HepG2 (cell line): ENCODE data around the gene DYNC2I2. TPM values are rescaled to one million over a fixed set of nuclear protein-coding genes. Genes with fewer than 3 reads are reported as not detected.

ENCODE experiments used
- BORCS8-MEF2B ChIP-seq: sonication (generic); formaldehyde crosslinking; IDR thresholded peaks from 2 replicates; pipeline ENCODE4 v1.8.0; 2022; ENCODE audit warnings: mild to moderate bottlenecking, missing genetic modification reagents
- MYC ChIP-seq: sonication (generic); formaldehyde crosslinking; IDR thresholded peaks from 2 replicates; pipeline ENCODE4 v1.9.0; 2021; ENCODE audit warnings: missing genetic modification reagents, borderline replicate concordance
- PCBP2 ChIP-seq: fragments of 200-400 bp; formaldehyde crosslinking; optimal IDR thresholded peaks from 2 replicates; pipeline ENCODE3; 2018; ENCODE audit warnings: low read length, low read depth; ENCODE audit not compliant: poor library complexity, severe bottlenecking
- RARA ChIP-seq: IDR thresholded peaks from 2 replicates; pipeline ENCODE4 v1.6.1; 2016; ENCODE audit warnings: missing genetic modification reagents, missing compliant biosample characterization
- SRSF4 ChIP-seq: fragments of 200-400 bp; formaldehyde crosslinking; IDR thresholded peaks from one replicate; pipeline ENCODE4 v1.6.1; 2018; ENCODE audit warnings: mild to moderate bottlenecking, low read depth, low read length, moderate library complexity; ENCODE audit not compliant: poor library complexity, severe bottlenecking
- TAF1 ChIP-seq: sonication (generic); formaldehyde crosslinking; IDR thresholded peaks from 2 replicates; pipeline ENCODE4 v1.4.0; 2020; ENCODE audit warnings: missing genetic modification reagents
- ZKSCAN5 ChIP-seq: sonication (generic); formaldehyde crosslinking; IDR thresholded peaks from 2 replicates; pipeline ENCODE4 v1.5.1; 2020; ENCODE audit warnings: mild to moderate bottlenecking, missing genetic modification reagents
- ZNF101 ChIP-seq: sonication (generic); formaldehyde crosslinking; IDR thresholded peaks from 2 replicates; pipeline ENCODE4 v1.4.0; 2020; ENCODE audit warnings: mild to moderate bottlenecking, low read depth, missing genetic modification reagents, borderline replicate concordance
- ZNF232 ChIP-seq: sonication (generic); formaldehyde crosslinking; IDR thresholded peaks from 2 replicates; pipeline ENCODE4 v1.4.0; 2020; ENCODE audit warnings: missing genetic modification reagents, borderline replicate concordance
- ZNF256 ChIP-seq: sonication (generic); formaldehyde crosslinking; conservative IDR thresholded peaks from 2 replicates; pipeline ENCODE4 v1.4.0; 2020; ENCODE audit warnings: missing genetic modification reagents
- ZNF260 ChIP-seq: sonication (generic); formaldehyde crosslinking; IDR thresholded peaks from 2 replicates; pipeline ENCODE4 v1.4.0; 2020; ENCODE audit warnings: missing genetic modification reagents, low read depth, mild to moderate bottlenecking, borderline replicate concordance
- ZNF598 ChIP-seq: sonication (generic); formaldehyde crosslinking; IDR thresholded peaks from 2 replicates; pipeline ENCODE4 v1.5.1; 2020; ENCODE audit warnings: mild to moderate bottlenecking, missing genetic modification reagents, borderline replicate concordance
- ZNF816 ChIP-seq: sonication (generic); formaldehyde crosslinking; IDR thresholded peaks from 2 replicates; pipeline ENCODE4 v1.8.0; 2022; ENCODE audit warnings: missing genetic modification reagents, mild to moderate bottlenecking, borderline replicate concordance
- polyA plus RNA-seq, 8 experiments: library from polyadenylated mRNA; depleted of rRNA in 3 of 8; stranded (reverse) in 7 of 8; unstranded in 1 of 8; fragments of >200 nt; fragmentation: Illumina TruSeq in 4 of 8; extraction: Trizol in 4 of 8; gene quantifications; 2 replicates each; pipeline versions ENCODE4 v1.2.1 to v1.2.3, GENCODE V29; 2011 to 2016; ENCODE audit warnings: low read depth in 4 of 8, missing spikeins in 1 of 8, mixed read lengths in 1 of 8; ENCODE audit not compliant: insufficient read depth in 1 of 8
- total RNA-seq, 5 experiments: library from RNA; depleted of rRNA; stranded (reverse); fragments of >200 nt; fragmentation: Illumina TruSeq; extraction: Trizol; gene quantifications; 2 replicates each; pipeline ENCODE4 v1.2.3, GENCODE V29; 2016; ENCODE audit warnings: low read depth in 1 of 5
- TF ChIP-seq, protein P1 (sequence below): sonication (generic); formaldehyde crosslinking; IDR thresholded peaks from 2 replicates; pipeline ENCODE4 v1.4.0; 2020; ENCODE audit warnings: mild to moderate bottlenecking, missing genetic modification reagents
- TF ChIP-seq, protein P2 (sequence below): sonication (generic); formaldehyde crosslinking; IDR thresholded peaks from 2 replicates; pipeline ENCODE4 v1.5.1; 2020; ENCODE audit warnings: missing genetic modification reagents, mild to moderate bottlenecking, borderline replicate concordance
- TF ChIP-seq, protein P3 (sequence below): sonication (generic); formaldehyde crosslinking; IDR thresholded peaks from 2 replicates; pipeline ENCODE4 v1.5.0; 2020; ENCODE audit warnings: mild to moderate bottlenecking, missing genetic modification reagents
- TF ChIP-seq, protein P4 (sequence below): sonication (generic); formaldehyde crosslinking; IDR thresholded peaks from 2 replicates; pipeline ENCODE4 v1.4.0; 2020; ENCODE audit warnings: missing genetic modification reagents
- TF ChIP-seq, protein P5 (sequence below): sonication (generic); formaldehyde crosslinking; conservative IDR thresholded peaks from 2 replicates; pipeline ENCODE4 v1.5.0; 2020; ENCODE audit warnings: missing genetic modification reagents

DYNC2I2 gene
- total and polyA plus RNA-seq, 2 of the 13 experiments (the other 11 are each of a cell fraction or from before 2014, with no cell fraction given), result 13.7 to 40.2 TPM

DNA sequence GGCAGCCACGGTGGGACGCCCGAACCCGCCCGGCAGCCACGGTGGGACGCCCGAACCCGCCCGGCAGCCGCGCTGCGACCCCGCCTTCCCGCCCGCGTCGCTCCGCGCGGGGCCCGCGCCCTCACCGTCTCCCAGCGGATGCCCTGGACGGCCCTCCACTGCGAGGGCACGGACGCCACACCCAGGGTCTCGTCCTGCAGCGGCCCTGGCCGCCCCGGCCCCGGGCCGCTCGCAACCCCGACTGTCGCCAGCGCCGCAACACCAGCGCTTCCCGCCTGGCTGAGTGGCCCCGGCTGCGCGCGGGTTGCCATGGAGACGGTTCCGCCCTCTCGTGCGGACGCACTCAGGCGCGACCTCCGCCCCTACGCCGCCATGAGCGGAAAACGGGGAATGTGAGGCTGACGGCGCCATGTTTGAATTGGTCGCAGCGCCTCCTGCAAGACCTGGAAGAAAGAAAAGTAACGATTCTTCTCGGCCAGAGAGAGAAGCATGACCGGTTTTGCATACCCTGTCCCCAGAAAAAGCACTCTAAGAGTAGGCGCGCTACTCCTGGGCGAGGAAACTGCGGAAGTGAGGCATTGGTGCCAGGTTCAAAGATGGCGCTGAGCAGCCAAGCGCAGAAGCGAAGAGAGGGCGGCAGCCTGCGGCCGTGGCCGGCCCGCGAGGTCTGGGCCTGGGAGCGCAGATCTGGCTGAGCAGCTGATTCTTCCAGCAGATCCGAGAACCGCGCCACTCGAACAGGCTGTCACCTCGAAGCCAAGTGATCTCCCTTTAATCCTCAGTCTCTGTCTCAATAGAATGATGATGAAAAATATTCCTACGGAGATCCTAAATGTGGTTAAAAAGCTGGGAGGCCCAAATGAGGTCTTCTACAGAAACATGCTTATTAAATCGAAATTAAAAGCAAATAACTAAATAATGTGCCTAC is at the start of gene DYNC2I2 (continued):
- TF ChIP-seq, protein P1, sequence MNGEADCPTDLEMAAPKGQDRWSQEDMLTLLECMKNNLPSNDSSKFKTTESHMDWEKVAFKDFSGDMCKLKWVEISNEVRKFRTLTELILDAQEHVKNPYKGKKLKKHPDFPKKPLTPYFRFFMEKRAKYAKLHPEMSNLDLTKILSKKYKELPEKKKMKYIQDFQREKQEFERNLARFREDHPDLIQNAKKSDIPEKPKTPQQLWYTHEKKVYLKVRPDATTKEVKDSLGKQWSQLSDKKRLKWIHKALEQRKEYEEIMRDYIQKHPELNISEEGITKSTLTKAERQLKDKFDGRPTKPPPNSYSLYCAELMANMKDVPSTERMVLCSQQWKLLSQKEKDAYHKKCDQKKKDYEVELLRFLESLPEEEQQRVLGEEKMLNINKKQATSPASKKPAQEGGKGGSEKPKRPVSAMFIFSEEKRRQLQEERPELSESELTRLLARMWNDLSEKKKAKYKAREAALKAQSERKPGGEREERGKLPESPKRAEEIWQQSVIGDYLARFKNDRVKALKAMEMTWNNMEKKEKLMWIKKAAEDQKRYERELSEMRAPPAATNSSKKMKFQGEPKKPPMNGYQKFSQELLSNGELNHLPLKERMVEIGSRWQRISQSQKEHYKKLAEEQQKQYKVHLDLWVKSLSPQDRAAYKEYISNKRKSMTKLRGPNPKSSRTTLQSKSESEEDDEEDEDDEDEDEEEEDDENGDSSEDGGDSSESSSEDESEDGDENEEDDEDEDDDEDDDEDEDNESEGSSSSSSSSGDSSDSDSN (CRISPR knock-in tag), result peak; percentile 94
- TF ChIP-seq ZNF232 (CRISPR knock-in tag), result peak; percentile 83
- TF ChIP-seq, protein P2, sequence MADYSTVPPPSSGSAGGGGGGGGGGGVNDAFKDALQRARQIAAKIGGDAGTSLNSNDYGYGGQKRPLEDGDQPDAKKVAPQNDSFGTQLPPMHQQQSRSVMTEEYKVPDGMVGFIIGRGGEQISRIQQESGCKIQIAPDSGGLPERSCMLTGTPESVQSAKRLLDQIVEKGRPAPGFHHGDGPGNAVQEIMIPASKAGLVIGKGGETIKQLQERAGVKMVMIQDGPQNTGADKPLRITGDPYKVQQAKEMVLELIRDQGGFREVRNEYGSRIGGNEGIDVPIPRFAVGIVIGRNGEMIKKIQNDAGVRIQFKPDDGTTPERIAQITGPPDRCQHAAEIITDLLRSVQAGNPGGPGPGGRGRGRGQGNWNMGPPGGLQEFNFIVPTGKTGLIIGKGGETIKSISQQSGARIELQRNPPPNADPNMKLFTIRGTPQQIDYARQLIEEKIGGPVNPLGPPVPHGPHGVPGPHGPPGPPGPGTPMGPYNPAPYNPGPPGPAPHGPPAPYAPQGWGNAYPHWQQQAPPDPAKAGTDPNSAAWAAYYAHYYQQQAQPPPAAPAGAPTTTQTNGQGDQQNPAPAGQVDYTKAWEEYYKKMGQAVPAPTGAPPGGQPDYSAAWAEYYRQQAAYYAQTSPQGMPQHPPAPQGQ (CRISPR knock-in tag), result no peak
- TF ChIP-seq ZNF260, result no peak
- TF ChIP-seq ZNF598 (CRISPR knock-in tag), result peak; percentile 68; the same call in 1 of the 2 replicates
- TF ChIP-seq SRSF4, result no peak
- TF ChIP-seq BORCS8-MEF2B (CRISPR knock-in tag), result 0 out of 2 replicates have a peak, but pooled peaks have one; percentile 25
- peak; percentile 91 for TF ChIP-seq TAF1
- 0 out of 2 replicates have a peak, but pooled peaks have one; percentile 31 for TF ChIP-seq ZNF256 (CRISPR knock-in tag)
- no peak for TF ChIP-seq PCBP2
- TF ChIP-seq, protein P3, sequence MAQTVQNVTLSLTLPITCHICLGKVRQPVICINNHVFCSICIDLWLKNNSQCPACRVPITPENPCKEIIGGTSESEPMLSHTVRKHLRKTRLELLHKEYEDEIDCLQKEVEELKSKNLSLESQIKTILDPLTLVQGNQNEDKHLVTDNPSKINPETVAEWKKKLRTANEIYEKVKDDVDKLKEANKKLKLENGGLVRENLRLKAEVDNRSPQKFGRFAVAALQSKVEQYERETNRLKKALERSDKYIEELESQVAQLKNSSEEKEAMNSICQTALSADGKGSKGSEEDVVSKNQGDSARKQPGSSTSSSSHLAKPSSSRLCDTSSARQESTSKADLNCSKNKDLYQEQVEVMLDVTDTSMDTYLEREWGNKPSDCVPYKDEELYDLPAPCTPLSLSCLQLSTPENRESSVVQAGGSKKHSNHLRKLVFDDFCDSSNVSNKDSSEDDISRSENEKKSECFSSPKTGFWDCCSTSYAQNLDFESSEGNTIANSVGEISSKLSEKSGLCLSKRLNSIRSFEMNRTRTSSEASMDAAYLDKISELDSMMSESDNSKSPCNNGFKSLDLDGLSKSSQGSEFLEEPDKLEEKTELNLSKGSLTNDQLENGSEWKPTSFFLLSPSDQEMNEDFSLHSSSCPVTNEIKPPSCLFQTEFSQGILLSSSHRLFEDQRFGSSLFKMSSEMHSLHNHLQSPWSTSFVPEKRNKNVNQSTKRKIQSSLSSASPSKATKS, result no peak; the same call in 1 of the 2 replicates
- TF ChIP-seq, protein P4, sequence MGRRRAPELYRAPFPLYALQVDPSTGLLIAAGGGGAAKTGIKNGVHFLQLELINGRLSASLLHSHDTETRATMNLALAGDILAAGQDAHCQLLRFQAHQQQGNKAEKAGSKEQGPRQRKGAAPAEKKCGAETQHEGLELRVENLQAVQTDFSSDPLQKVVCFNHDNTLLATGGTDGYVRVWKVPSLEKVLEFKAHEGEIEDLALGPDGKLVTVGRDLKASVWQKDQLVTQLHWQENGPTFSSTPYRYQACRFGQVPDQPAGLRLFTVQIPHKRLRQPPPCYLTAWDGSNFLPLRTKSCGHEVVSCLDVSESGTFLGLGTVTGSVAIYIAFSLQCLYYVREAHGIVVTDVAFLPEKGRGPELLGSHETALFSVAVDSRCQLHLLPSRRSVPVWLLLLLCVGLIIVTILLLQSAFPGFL (CRISPR knock-in tag), result no peak
- TF ChIP-seq MYC, result peak; percentile 92
- TF ChIP-seq, protein P5, sequence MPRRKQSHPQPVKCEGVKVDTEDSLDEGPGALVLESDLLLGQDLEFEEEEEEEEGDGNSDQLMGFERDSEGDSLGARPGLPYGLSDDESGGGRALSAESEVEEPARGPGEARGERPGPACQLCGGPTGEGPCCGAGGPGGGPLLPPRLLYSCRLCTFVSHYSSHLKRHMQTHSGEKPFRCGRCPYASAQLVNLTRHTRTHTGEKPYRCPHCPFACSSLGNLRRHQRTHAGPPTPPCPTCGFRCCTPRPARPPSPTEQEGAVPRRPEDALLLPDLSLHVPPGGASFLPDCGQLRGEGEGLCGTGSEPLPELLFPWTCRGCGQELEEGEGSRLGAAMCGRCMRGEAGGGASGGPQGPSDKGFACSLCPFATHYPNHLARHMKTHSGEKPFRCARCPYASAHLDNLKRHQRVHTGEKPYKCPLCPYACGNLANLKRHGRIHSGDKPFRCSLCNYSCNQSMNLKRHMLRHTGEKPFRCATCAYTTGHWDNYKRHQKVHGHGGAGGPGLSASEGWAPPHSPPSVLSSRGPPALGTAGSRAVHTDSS, result no peak
- TF ChIP-seq ZKSCAN5 (CRISPR knock-in tag), result no peak
- peak; percentile 84; the same call in 1 of the 2 replicates for TF ChIP-seq ZNF816 (CRISPR knock-in tag)
- peak; percentile 52 for TF ChIP-seq RARA (CRISPR knock-in tag)
- no peak for TF ChIP-seq ZNF101 (CRISPR knock-in tag)
